ENCODE results near the gene EYS.

- TF ChIP-seq CTCF (IDR thresholded peaks at IDR 0.05): no peak
- TF ChIP-seq POLR2A (IDR thresholded peaks at IDR 0.05): no peak
These were observed 1034.9 kb downstream of the EYS start for GRCh38 chr6:64672131-64672530.

Data from stomach (tissue), 4 donors.